Hepatocyte (in vitro differentiated cells): ENCODE data around the gene DPF3.

Experiments
- CTCF ChIP-seq: fragments of 200-600 bp; sonication (generic); IDR thresholded peaks from 2 replicates; pipeline ENCODE4 v1.5.1; 2016; ENCODE audit warnings: antibody characterized with exemption, mild to moderate bottlenecking; ENCODE audit not compliant: poor library complexity
- EZH2phosphoT487 ChIP-seq: fragments of 200-600 bp; sonication (generic); IDR thresholded peaks from one replicate; pipeline ENCODE4 v1.6.1; 2018; ENCODE audit warnings: antibody characterized with exemption, mild to moderate bottlenecking, low read depth, moderate library complexity; ENCODE audit not compliant: unreplicated experiment, severe bottlenecking

GRCh38 chr14:72738161-72738611 lies 155.7 kb downstream of the DPF3 start:
- TF ChIP-seq CTCF (no peak), EZH2phosphoT487 (no peak)
